Liver (tissue), 9 donors: ENCODE results near the gene STX17. TPM values are rescaled to one million over a fixed set of nuclear protein-coding genes. Genes with fewer than 3 reads are reported as not detected.

ENCODE experiments used
- DNase-seq: peaks from one replicate; pipeline ENCODE4 v3.0.0-alpha.2; 2017; ENCODE audit warnings: low spot score
- H3K27ac ChIP-seq, 2 donors: one replicate each; pipeline ENCODE4 v1.7.0; 2013; ENCODE audit warnings: inconsistent platforms in 2 of 2, low read length in 2 of 2, control low read depth in 1 of 2, low read depth in 1 of 2, mild to moderate bottlenecking in 1 of 2
- H3K27me3 ChIP-seq, 4 donors: one replicate each; pipeline versions ENCODE4 v1.6.1 to v1.7.0; 2013; ENCODE audit warnings: low read length in 3 of 4, inconsistent platforms in 1 of 4, mild to moderate bottlenecking in 1 of 4, moderate library complexity in 1 of 4; ENCODE audit not compliant: control insufficient read depth in 4 of 4, insufficient read depth in 4 of 4
- H3K36me3 ChIP-seq, 4 donors: one replicate each; pipeline versions ENCODE4 v1.6.1 to v1.7.0; 2013; ENCODE audit warnings: low read length in 3 of 4, mild to moderate bottlenecking in 3 of 4, low read depth in 1 of 4, moderate library complexity in 1 of 4; ENCODE audit not compliant: control insufficient read depth in 4 of 4, insufficient read depth in 3 of 4
- H3K4me1 ChIP-seq, 4 donors: one replicate each; pipeline versions ENCODE4 v1.6.1 to v1.7.0; 2013; ENCODE audit warnings: low read length in 3 of 4, mild to moderate bottlenecking in 3 of 4, moderate library complexity in 1 of 4; ENCODE audit not compliant: control insufficient read depth in 4 of 4, insufficient read depth in 4 of 4
- H3K4me3 ChIP-seq, 3 donors: one replicate each; pipeline versions ENCODE4 v1.6.1 to v1.7.0; 2013; ENCODE audit warnings: low read length in 3 of 3, control low read depth in 1 of 3, low read depth in 1 of 3, mild to moderate bottlenecking in 1 of 3
- H3K9ac ChIP-seq, 2 donors: one replicate each; pipeline ENCODE4 v1.7.0; 2013; ENCODE audit warnings: low read length in 2 of 2, mild to moderate bottlenecking in 2 of 2, moderate library complexity in 2 of 2, control low read depth in 1 of 2, low read depth in 1 of 2
- H3K9me3 ChIP-seq, 4 donors: one replicate each; pipeline versions ENCODE4 v1.6.1 to v1.7.0; 2013; ENCODE audit warnings: low read length in 3 of 4; ENCODE audit not compliant: control insufficient read depth in 4 of 4
- CTCF ChIP-seq: fragments of 150-350 bp; IDR thresholded peaks from 2 replicates; pipeline ENCODE4 v1.5.1; 2017; ENCODE audit warnings: improper control_type of control experiment, low read depth, low read length; ENCODE audit not compliant: missing input control
- EGR1 ChIP-seq, 2 donors: IDR thresholded peaks; 2 replicates each; pipeline ENCODE4 v1.6.1; 2016 to 2018; ENCODE audit warnings: antibody characterized with exemption in 2 of 2, low read depth in 2 of 2
- FOXA1 ChIP-seq: IDR thresholded peaks from 2 replicates; pipeline ENCODE4 v1.6.1; 2016; ENCODE audit warnings: antibody characterized with exemption
- FOXA2 ChIP-seq: IDR thresholded peaks from 2 replicates; pipeline ENCODE4 v1.6.1; 2016; ENCODE audit warnings: antibody characterized with exemption
- GABPA ChIP-seq, 2 donors: IDR thresholded peaks in 1 of 2; conservative IDR thresholded peaks in 1 of 2; 2 replicates each; pipeline ENCODE4 v1.6.1; 2016; ENCODE audit warnings: antibody characterized with exemption in 2 of 2, mild to moderate bottlenecking in 1 of 2, moderate library complexity in 1 of 2
- HNF4G ChIP-seq: IDR thresholded peaks from 2 replicates; pipeline ENCODE4 v1.6.1; 2016; ENCODE audit warnings: antibody characterized with exemption
- JUND ChIP-seq, 2 donors: IDR thresholded peaks; 2 replicates each; pipeline ENCODE4 v1.6.1; 2016; ENCODE audit warnings: antibody characterized with exemption in 2 of 2
- MAX ChIP-seq: IDR thresholded peaks from 2 replicates; pipeline ENCODE4 v1.6.1; 2016; ENCODE audit warnings: antibody characterized with exemption
- NR2F2 ChIP-seq: IDR thresholded peaks from 2 replicates; pipeline ENCODE4 v1.6.1; 2016; ENCODE audit warnings: antibody characterized with exemption
- RAD21 ChIP-seq, 2 donors: IDR thresholded peaks; 2 replicates each; pipeline ENCODE4 v1.6.1; 2016; ENCODE audit warnings: antibody characterized with exemption in 2 of 2, mild to moderate bottlenecking in 2 of 2
- REST ChIP-seq: IDR thresholded peaks from 2 replicates; pipeline ENCODE4 v1.6.1; 2016; ENCODE audit warnings: antibody characterized with exemption, mild to moderate bottlenecking
- RXRA ChIP-seq, 2 donors: IDR thresholded peaks; 2 replicates each; pipeline ENCODE4 v1.6.1; 2017 to 2018; ENCODE audit warnings: antibody characterized with exemption in 2 of 2, mild to moderate bottlenecking in 1 of 2
- SP1 ChIP-seq: IDR thresholded peaks from 2 replicates; pipeline ENCODE4 v1.6.1; 2018; ENCODE audit warnings: antibody characterized with exemption, mild to moderate bottlenecking
- TAF1 ChIP-seq: conservative IDR thresholded peaks from 2 replicates; pipeline ENCODE4 v1.6.1; 2016; ENCODE audit warnings: antibody characterized with exemption, mild to moderate bottlenecking
- YY1 ChIP-seq: IDR thresholded peaks from 2 replicates; pipeline ENCODE4 v1.6.1; 2016; ENCODE audit warnings: antibody characterized with exemption, mild to moderate bottlenecking
- ZBTB33 ChIP-seq: IDR thresholded peaks from 2 replicates; pipeline ENCODE4 v1.6.1; 2016; ENCODE audit warnings: antibody characterized with exemption
- WGBS: extraction: QIAGEN DNeasy Blood & Tissue Kit; methylation state at CpG from one replicate; pipeline ENCODE4 v1.1.7; 2013; 5-methylcytosine and 5-hydroxymethylcytosine counted together
- polyA plus RNA-seq, 2 donors: library from polyadenylated mRNA; stranded (reverse) in 1 of 2; unstranded in 1 of 2; fragments of 200-250 nt in 1 of 2; fragments of >200 nt in 1 of 2; fragmentation: Nextera tagmentation in 1 of 2; extraction: Ambion mirVana in 1 of 2; gene quantifications; one replicate each; pipeline versions ENCODE4 v1.2.1 to v1.2.3, GENCODE V29; 2013 to 2015
- total RNA-seq, 2 donors: library from RNA; depleted of rRNA; stranded (reverse); fragments of >200 nt; gene quantifications; one replicate each; pipeline ENCODE4 v1.2.3, GENCODE V29; 2014
- donor health status: healthy.
- donor health status: healthy.
- donor health status: healthy.
- donor health status: healthy.
- donor health status: healthy.

The STX17 gene
- total and polyA plus RNA-seq, 4 donors, result 8.3 to 30.9 (median 21.2) TPM

GRCh38 chr9:99876190-99876589, 30.3 kb upstream of the STX17 start (continued):
- TF ChIP-seq JUND (IDR thresholded peaks at IDR 0.05), result no peak

GRCh38 chr9:99878651-99879050, 27.8 kb upstream of the STX17 start:
- no peak for DNase-seq
- no peaks in the 10 kb centered on the region for H3K4me1 ChIP-seq
- TF ChIP-seq ZBTB33, result no peak
- TF ChIP-seq RXRA (IDR thresholded peaks at IDR 0.05), result no peak
- TF ChIP-seq JUND (IDR thresholded peaks at IDR 0.05), result no peak
- no peak for TF ChIP-seq YY1
- no peak for TF ChIP-seq TAF1
- no peak for TF ChIP-seq SP1
- TF ChIP-seq CTCF, result no peak
- no peak for TF ChIP-seq NR2F2
- TF ChIP-seq FOXA2, result no peak
- TF ChIP-seq MAX, result no peak
- TF ChIP-seq FOXA1, result no peak
- TF ChIP-seq GABPA (IDR thresholded peaks at IDR 0.05 in 1 of 2, conservative IDR thresholded peaks at IDR 0.05 in 1 of 2), result no peak
- no peak for TF ChIP-seq EGR1 (IDR thresholded peaks at IDR 0.05; ENCODE audit: low read depth in 2 of 2)
- no peak for TF ChIP-seq HNF4G
- TF ChIP-seq RAD21 (IDR thresholded peaks at IDR 0.05), result no peak
- no peak for TF ChIP-seq REST
- H3K36me3 ChIP-seq, result no peaks in the 10 kb centered on the region
- H3K9me3 ChIP-seq, result no peaks in the 10 kb centered on the region
- H3K9ac ChIP-seq, result no peak overlapping the region
- no peak overlapping the region for H3K4me3 ChIP-seq
- no peaks in the 10 kb centered on the region for H3K27me3 ChIP-seq
- WGBS, result 91% methylated on average over 2 of the region's 2 CpGs
- no peak overlapping the region for H3K27ac ChIP-seq
